ENCODE results near the gene RNASE3.
"Not testable (repeated sequence)": the region's sequence is repeated elsewhere in the genome, so short reads cannot be mapped to it uniquely, and the experiment has no call there.

The RNASE3 gene

GRCh38 chr14:20891126-20891825, at the start of gene RNASE3:
Gene RNASE3, plus strand, starts transcription at chr14:20891385. Its CDS starts 302 bp downstream, at chr14:20891687.
- DNase-seq (ENCODE audit: low read depth): not testable (repeated sequence)

- no peak for DNase-seq (ENCODE audit: low read depth)
Observed at GRCh38 chr14:20846560-20846959, 44.6 kb upstream of the RNASE3 start.

- no peak for DNase-seq (ENCODE audit: low read depth)
Observed at GRCh38 chr14:20848316-20848954, 42.8 kb upstream of the RNASE3 start.

GRCh38 chr14:20848955-20849570, 42.1 kb upstream of the RNASE3 start:
- DNase-seq (ENCODE audit: low read depth): no peak

GRCh38 chr14:20853042-20853441, 38.1 kb upstream of the RNASE3 start:
- no peak for DNase-seq (ENCODE audit: low read depth)

GRCh38 chr14:20855652-20856291, 35.4 kb upstream of the RNASE3 start:
- DNase-seq (ENCODE audit: low read depth): no peak

GRCh38 chr14:20857207-20857606, 34.0 kb upstream of the RNASE3 start:
- no peak for DNase-seq (ENCODE audit: low read depth)

- peak; percentile 58 for DNase-seq (ENCODE audit: low read depth)
Observed at GRCh38 chr14:20857630-20858261, 33.4 kb upstream of the RNASE3 start.

GRCh38 chr14:20866194-20866593, 25.0 kb upstream of the RNASE3 start:
- DNase-seq (ENCODE audit: low read depth): no peak

- DNase-seq (ENCODE audit: low read depth): no peak
Observed at GRCh38 chr14:20866963-20867362, 24.2 kb upstream of the RNASE3 start.

GRCh38 chr14:20873370-20874177, 17.6 kb upstream of the RNASE3 start:
- DNase-seq (ENCODE audit: low read depth): peak; percentile 74

- DNase-seq (ENCODE audit: low read depth): no peak
Observed at GRCh38 chr14:20877016-20877415, 14.2 kb upstream of the RNASE3 start.

GRCh38 chr14:20878695-20879094, 12.5 kb upstream of the RNASE3 start:
- no peak for DNase-seq (ENCODE audit: low read depth)

GRCh38 chr14:20881229-20881628, 10.0 kb upstream of the RNASE3 start:
- not testable (repeated sequence) for DNase-seq (ENCODE audit: low read depth)

- not testable (repeated sequence) for DNase-seq (ENCODE audit: low read depth)
Observed at GRCh38 chr14:20882787-20883186, 8.4 kb upstream of the RNASE3 start.

- DNase-seq (ENCODE audit: low read depth): not testable (repeated sequence)
Observed at GRCh38 chr14:20888411-20888810, 2.8 kb upstream of the RNASE3 start.

- not testable (repeated sequence) for DNase-seq (ENCODE audit: low read depth)
Observed at GRCh38 chr14:20895322-20895721, 4.1 kb downstream of the RNASE3 start.

- DNase-seq (ENCODE audit: low read depth): no peak
Observed at GRCh38 chr14:20904393-20905029, 13.3 kb downstream of the RNASE3 start.

- no peak for DNase-seq (ENCODE audit: low read depth)
Observed at GRCh38 chr14:20905676-20906075, 14.5 kb downstream of the RNASE3 start.

GRCh38 chr14:20907214-20907613, 16.0 kb downstream of the RNASE3 start:
- no peak for DNase-seq (ENCODE audit: low read depth)

GRCh38 chr14:20910822-20911221, 19.6 kb downstream of the RNASE3 start:
- not testable (repeated sequence) for DNase-seq (ENCODE audit: low read depth)

All from stimulated activated CD8-positive, alpha-beta memory T cell treated with anti-CD3 and anti-CD28 coated beads, Interleukin-4, amount 100 ng/mL, for 24 hours (primary cell).